HG02885 (cell line): ENCODE results near the gene CD44.
"Not testable (repeated sequence)": the region's sequence is repeated elsewhere in the genome, so short reads cannot be mapped to it uniquely, and the experiment has no call there.

ENCODE experiments used
- ATAC-seq: cut with Tn5 transposase; IDR thresholded peaks from one replicate; pipeline ENCODE4 v1.9.1; 2021; ENCODE audit warnings: mild to moderate bottlenecking; ENCODE audit not compliant: unreplicated experiment, poor library complexity

Gene CD44

GRCh38 chr11:35138943-35139721 lies at the start of gene CD44:
TSS of gene CD44 (plus strand) at chr11:35139171. CDS start at chr11:35139304, 133 bp downstream.
- peak; percentile 38 for ATAC-seq

GRCh38 chr11:35089666-35090065 lies 49.3 kb upstream of the CD44 start:
- ATAC-seq = peak; percentile 88

- ATAC-seq = peak; percentile 21
Measured at GRCh38 chr11:35090125-35090524, 48.8 kb upstream of the CD44 start.

GRCh38 chr11:35090991-35091390 lies 48.0 kb upstream of the CD44 start:
- not testable (repeated sequence) for ATAC-seq

GRCh38 chr11:35096723-35097122 lies 42.2 kb upstream of the CD44 start:
- ATAC-seq = no peak

- no peak for ATAC-seq
Measured at GRCh38 chr11:35097814-35098455, 41.0 kb upstream of the CD44 start.

GRCh38 chr11:35098855-35099254 lies 40.1 kb upstream of the CD44 start:
- no peak for ATAC-seq

- ATAC-seq = no peak
Measured at GRCh38 chr11:35099278-35100012, 39.5 kb upstream of the CD44 start.

GRCh38 chr11:35100013-35100383 lies 39.0 kb upstream of the CD44 start:
- no peak for ATAC-seq

GRCh38 chr11:35101223-35101622 lies 37.7 kb upstream of the CD44 start:
- no peak for ATAC-seq

GRCh38 chr11:35102267-35102666 lies 36.7 kb upstream of the CD44 start:
- ATAC-seq = no peak

- no peak for ATAC-seq
Measured at GRCh38 chr11:35103366-35104208, 35.4 kb upstream of the CD44 start.

GRCh38 chr11:35104655-35105054 lies 34.3 kb upstream of the CD44 start:
- no peak for ATAC-seq

- ATAC-seq = no peak
Measured at GRCh38 chr11:35105319-35106079, 33.5 kb upstream of the CD44 start.

- ATAC-seq = peak; percentile 63
Measured at GRCh38 chr11:35106595-35106994, 32.4 kb upstream of the CD44 start.

- no peak for ATAC-seq
Measured at GRCh38 chr11:35107861-35108260, 31.1 kb upstream of the CD44 start.

GRCh38 chr11:35108336-35108735 lies 30.6 kb upstream of the CD44 start:
- ATAC-seq = not testable (repeated sequence)

- ATAC-seq = no peak
Measured at GRCh38 chr11:35109041-35109440, 29.9 kb upstream of the CD44 start.

- no peak for ATAC-seq
Measured at GRCh38 chr11:35109827-35110226, 29.1 kb upstream of the CD44 start.
